C4-2B (cell line): ENCODE measurements around the gene EPHA4.

Source experiments
- H3K27ac ChIP-seq: fragments of 450-650 bp; 2 replicates; pipeline ENCODE4 v1.5.1; 2017
- ZFX ChIP-seq: fragments of 450-650 bp; IDR thresholded peaks from 2 replicates; pipeline ENCODE4 v1.6.1; 2017
- TF ChIP-seq, protein P1 (sequence below): fragments of 450-650 bp; conservative IDR thresholded peaks from 2 replicates; pipeline ENCODE4 v1.5.1; 2017; ENCODE audit warnings: mild to moderate bottlenecking

The EPHA4 gene

GRCh38 chr2:221567231-221567760 is 4.8 kb downstream of the EPHA4 start:
- H3K27ac ChIP-seq, result no peak overlapping the region
- TF ChIP-seq ZFX, result no peak

- TF ChIP-seq ZFX, result no peak
- TF ChIP-seq, protein P1, sequence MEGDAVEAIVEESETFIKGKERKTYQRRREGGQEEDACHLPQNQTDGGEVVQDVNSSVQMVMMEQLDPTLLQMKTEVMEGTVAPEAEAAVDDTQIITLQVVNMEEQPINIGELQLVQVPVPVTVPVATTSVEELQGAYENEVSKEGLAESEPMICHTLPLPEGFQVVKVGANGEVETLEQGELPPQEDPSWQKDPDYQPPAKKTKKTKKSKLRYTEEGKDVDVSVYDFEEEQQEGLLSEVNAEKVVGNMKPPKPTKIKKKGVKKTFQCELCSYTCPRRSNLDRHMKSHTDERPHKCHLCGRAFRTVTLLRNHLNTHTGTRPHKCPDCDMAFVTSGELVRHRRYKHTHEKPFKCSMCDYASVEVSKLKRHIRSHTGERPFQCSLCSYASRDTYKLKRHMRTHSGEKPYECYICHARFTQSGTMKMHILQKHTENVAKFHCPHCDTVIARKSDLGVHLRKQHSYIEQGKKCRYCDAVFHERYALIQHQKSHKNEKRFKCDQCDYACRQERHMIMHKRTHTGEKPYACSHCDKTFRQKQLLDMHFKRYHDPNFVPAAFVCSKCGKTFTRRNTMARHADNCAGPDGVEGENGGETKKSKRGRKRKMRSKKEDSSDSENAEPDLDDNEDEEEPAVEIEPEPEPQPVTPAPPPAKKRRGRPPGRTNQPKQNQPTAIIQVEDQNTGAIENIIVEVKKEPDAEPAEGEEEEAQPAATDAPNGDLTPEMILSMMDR, result no peak
- no peak overlapping the region for H3K27ac ChIP-seq
Measured at GRCh38 chr2:221563270-221563985, 8.7 kb downstream of the EPHA4 start.

GRCh38 chr2:221562226-221562625 is 9.9 kb downstream of the EPHA4 start:
- no peak for TF ChIP-seq ZFX
- TF ChIP-seq, protein P1, result no peak

GRCh38 chr2:221561770-221562169 is 10.3 kb downstream of the EPHA4 start:
- H3K27ac ChIP-seq, result no peak overlapping the region
- no peak for TF ChIP-seq ZFX
- TF ChIP-seq, protein P1, result no peak

More at GRCh38 chr2:221562226-221562625, 9.9 kb downstream of the EPHA4 start:
- H3K27ac ChIP-seq, result no peak overlapping the region

- no peak overlapping the region for H3K27ac ChIP-seq
- TF ChIP-seq, protein P1, result no peak
- TF ChIP-seq ZFX, result no peak
Measured at GRCh38 chr2:221559991-221560390, 12.1 kb downstream of the EPHA4 start.

DNA sequence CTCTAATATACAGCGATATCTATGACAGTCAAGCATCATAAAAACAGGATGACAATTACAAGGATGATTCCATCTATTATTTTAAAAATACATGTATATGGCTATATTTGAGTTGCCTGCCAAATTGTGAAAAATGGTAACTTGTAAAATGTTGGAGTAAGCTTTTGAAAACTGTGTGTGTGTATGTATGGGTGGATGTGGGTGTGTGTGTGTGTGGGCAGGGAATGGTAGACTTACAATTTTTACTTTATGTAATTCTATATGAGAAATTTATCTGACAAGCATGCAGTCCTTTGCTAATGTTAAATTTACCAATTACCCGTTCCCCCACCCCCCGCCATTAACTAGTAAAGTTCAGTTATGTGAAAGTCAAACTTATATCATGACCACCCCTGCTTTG is 14.0 kb downstream of the EPHA4 start:
- no peak for TF ChIP-seq ZFX
- TF ChIP-seq, protein P1, result no peak
- H3K27ac ChIP-seq, result no peak overlapping the region

- TF ChIP-seq, protein P1, result no peak
- no peak for TF ChIP-seq ZFX
- H3K27ac ChIP-seq, result no peak overlapping the region
Measured at GRCh38 chr2:221555494-221555846, 16.6 kb downstream of the EPHA4 start.
